CD4-positive, alpha-beta memory T cell (primary cell): ENCODE measurements around the gene ZSCAN20. TPM values are rescaled to one million over a fixed set of nuclear protein-coding genes. Genes with fewer than 3 reads are reported as not detected.

Experiments
- CTCF ChIA-PET: fragments of 350-600 bp; sonication (Branson Sonifier 250); formaldehyde crosslinking; loops from one replicate; lab custom pipeline; 2021; ENCODE audit warnings: inconsistent platforms; ENCODE audit not compliant: partially characterized antibody; lab: Charles Lee
- POLR2A ChIA-PET: fragments of 350-600 bp; sonication (Branson Sonifier 250); formaldehyde crosslinking; loops from one replicate; lab custom pipeline; 2021; ENCODE audit not compliant: partially characterized antibody; lab: Charles Lee
- DNase-seq, 5 donors: peaks; one replicate each; pipeline versions ENCODE4 v3.0.0 to v3.0.0-alpha.2; 2020 to 2022; ENCODE audit warnings: mixed read lengths in 1 of 5
- H3K27ac ChIP-seq: one replicate; pipeline ENCODE4 v1.7.0; 2013; ENCODE audit warnings: low read depth, low read length
- H3K27me3 ChIP-seq: 2 replicates; pipeline ENCODE4 v1.7.0; 2013; ENCODE audit warnings: mild to moderate bottlenecking, low read length, moderate library complexity; ENCODE audit not compliant: insufficient read depth
- H3K36me3 ChIP-seq: 2 replicates; pipeline ENCODE4 v1.7.0; 2013; ENCODE audit warnings: mild to moderate bottlenecking, low read length, moderate library complexity; ENCODE audit not compliant: insufficient read depth
- H3K4me1 ChIP-seq: 2 replicates; pipeline ENCODE4 v1.7.0; 2013; ENCODE audit warnings: mild to moderate bottlenecking, low read length, moderate library complexity; ENCODE audit not compliant: insufficient read depth
- H3K4me3 ChIP-seq, 2 donors: one replicate each; pipeline ENCODE4 v1.7.0; 2013; ENCODE audit warnings: low read length in 2 of 2, mild to moderate bottlenecking in 1 of 2
- H3K9me3 ChIP-seq, 2 donors: one replicate each; pipeline ENCODE4 v1.7.0; 2013; ENCODE audit warnings: low read length in 2 of 2, control low read depth in 1 of 2; ENCODE audit not compliant: control insufficient read depth in 1 of 2
- H3K27ac Mint-ChIP-seq, 7 donors: one replicate each; pipeline ENCODE4 v1.8.0; 2020 to 2021; ENCODE audit warnings: mixed read lengths in 7 of 7, mild to moderate bottlenecking in 6 of 7, inconsistent platforms in 3 of 7, moderate library complexity in 3 of 7
- H3K27me3 Mint-ChIP-seq, 2 donors: one replicate each; pipeline ENCODE4 v1.8.0; 2020 to 2021; ENCODE audit warnings: mixed read lengths in 2 of 2
- H3K36me3 Mint-ChIP-seq, 2 donors: one replicate each; pipeline ENCODE4 v1.8.0; 2020 to 2021; ENCODE audit warnings: mixed read lengths in 2 of 2, inconsistent platforms in 1 of 2, mild to moderate bottlenecking in 1 of 2
- H3K4me1 Mint-ChIP-seq, 4 donors: one replicate each; pipeline ENCODE4 v1.8.0; 2020 to 2021; ENCODE audit warnings: mixed read lengths in 4 of 4, mild to moderate bottlenecking in 1 of 4
- H3K4me3 Mint-ChIP-seq, 8 donors: one replicate each; pipeline ENCODE4 v1.8.0; 2020 to 2021; ENCODE audit warnings: mixed read lengths in 8 of 8, mild to moderate bottlenecking in 7 of 8, moderate library complexity in 6 of 8, inconsistent platforms in 3 of 8
- H3K9me3 Mint-ChIP-seq, 8 donors: one replicate each; pipeline ENCODE4 v1.8.0; 2020 to 2021; ENCODE audit warnings: mixed read lengths in 8 of 8, mild to moderate bottlenecking in 5 of 8, inconsistent platforms in 3 of 8, moderate library complexity in 1 of 8
- intact Hi-C: fragments of 100-400 bp; cut with micrococcal nuclease; formaldehyde crosslinking; loops from one replicate; pipeline ENCODE4 v1.15.1; 2023
- polyA plus RNA-seq, 2 donors: library from polyadenylated mRNA; unstranded; fragments of 300-500 nt; fragmentation: Illumina TruSeq; gene quantifications; one replicate each; pipeline ENCODE4 v1.2.3, GENCODE V29; 2021
- total RNA-seq, 2 experiments: library from RNA; stranded (reverse); gene quantifications; one replicate each; pipeline ENCODE4 v1.2.3, GENCODE V29; 2021

The ZSCAN20 gene
- total and polyA plus RNA-seq, 4 experiments from 2014 or later: 0.73 to 3.9 (median 3.8) TPM; not detected in 1

DNA sequence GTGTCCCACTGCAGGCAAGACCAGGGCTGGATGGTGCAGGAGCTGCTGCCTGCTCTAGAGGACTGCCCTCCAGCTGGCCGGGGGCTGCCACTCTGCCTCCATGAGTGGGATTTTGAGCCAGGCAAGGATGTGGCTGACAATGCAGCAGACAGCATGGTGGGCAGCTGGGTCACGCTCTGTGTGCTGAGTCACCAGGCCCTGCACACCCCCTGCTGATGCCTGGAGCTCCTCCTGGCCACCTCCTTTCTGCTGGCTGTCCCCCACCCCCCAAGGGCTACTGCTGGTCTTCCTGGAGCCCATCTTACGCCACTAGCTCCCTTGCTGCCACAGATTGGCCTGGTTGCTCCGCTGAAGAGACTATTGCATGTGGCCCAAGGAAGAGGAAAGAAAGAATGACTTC, 3.9 kb upstream of the ZSCAN20 start:
- intact Hi-C loops: no loop called here
- Mint-ChIP-seq H3K36me3 (no peaks in the 10 kb centered on the region), H3K4me1 (peaks cover 19 to 32% (median 26%) of the 10 kb centered on the region in 4 donors), H3K4me3 (no peak overlapping the region), H3K27me3 (no peaks in the 10 kb centered on the region), H3K9me3 (no peaks in the 10 kb centered on the region), H3K27ac (no peak overlapping the region)
- Histone ChIP-seq H3K9me3 (no peaks in the 10 kb centered on the region), H3K27ac (no peak overlapping the region), H3K27me3 (no peaks in the 10 kb centered on the region), H3K4me3 (no peak overlapping the region), H3K36me3 (no peaks in the 10 kb centered on the region), H3K4me1 (peaks cover 17% of the 10 kb centered on the region)
- CTCF ChIA-PET: interaction anchor here (0.6 to 2.4 kb wide), 3 partner anchors 27 to 173 kb away, joined by 3 to 7 read pairs (median 3); no protein-coding TSS in a partner anchor
- no peak for DNase-seq
- POLR2A ChIA-PET: no interaction called here

DNA sequence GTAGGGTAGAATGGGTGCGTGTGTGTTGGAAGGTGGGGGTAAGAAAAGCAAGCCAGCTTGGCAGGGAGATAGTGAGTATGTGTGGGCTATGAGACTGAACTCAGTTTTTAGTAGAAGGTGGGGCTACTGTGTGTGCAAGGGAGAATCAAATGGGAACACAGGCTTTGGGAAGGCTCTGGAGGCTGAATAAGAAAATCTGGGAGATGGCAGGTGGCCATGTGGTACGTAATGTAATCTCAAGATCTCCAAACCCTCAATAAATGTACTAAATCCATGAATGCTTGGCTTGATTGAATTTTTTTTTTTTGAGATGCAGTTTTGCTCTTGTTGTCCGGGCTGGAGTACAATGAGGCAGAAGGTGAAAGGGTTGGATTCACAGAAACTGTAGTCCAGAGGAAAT, 3.5 kb upstream of the ZSCAN20 start:
- no peak for DNase-seq
- Histone ChIP-seq H3K4me3 (no peak overlapping the region), H3K27ac (no peak overlapping the region), H3K36me3 (no peaks in the 10 kb centered on the region), H3K4me1 (peaks cover 17% of the 10 kb centered on the region), H3K9me3 (no peaks in the 10 kb centered on the region), H3K27me3 (no peaks in the 10 kb centered on the region)
- no peak overlapping the region for H3K4me3 Mint-ChIP-seq
- ChIA-PET POLR2A (no interaction called here), CTCF (interaction anchor here (0.6 to 2.4 kb wide), 3 partner anchors 27 to 173 kb away, joined by 3 to 7 read pairs (median 3); no protein-coding TSS in a partner anchor)
- no peaks in the 10 kb centered on the region for H3K27me3 Mint-ChIP-seq
- H3K4me1 Mint-ChIP-seq: peaks cover 19 to 34% (median 27%) of the 10 kb centered on the region in 4 donors
- no peak overlapping the region for H3K27ac Mint-ChIP-seq
- intact Hi-C loops: no loop called here
- H3K36me3 Mint-ChIP-seq: no peaks in the 10 kb centered on the region
- no peaks in the 10 kb centered on the region for H3K9me3 Mint-ChIP-seq

DNA sequence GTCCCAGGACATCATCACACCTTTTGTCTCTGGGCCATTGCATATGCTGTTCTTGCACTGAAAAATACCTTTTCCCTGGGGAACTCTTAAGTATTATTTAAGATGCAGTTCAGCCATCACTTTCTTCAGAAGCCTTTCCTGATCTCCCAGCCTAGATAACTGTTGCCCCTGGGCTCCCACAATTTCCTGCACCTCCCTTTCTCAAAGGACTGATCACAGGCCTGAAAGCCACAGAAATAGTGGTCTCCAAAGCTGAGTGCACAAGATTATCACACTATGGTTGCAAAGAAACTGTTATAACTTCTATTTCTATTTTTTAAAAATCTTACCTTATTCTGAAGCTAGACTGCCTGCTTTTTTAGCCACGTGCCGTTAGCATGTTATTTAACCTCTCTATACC, 2.8 kb upstream of the ZSCAN20 start:
- DNase-seq: no peak
- Mint-ChIP-seq H3K9me3 (no peaks in the 10 kb centered on the region), H3K4me1 (peaks cover 19 to 34% (median 27%) of the 10 kb centered on the region in 4 donors), H3K27me3 (no peaks in the 10 kb centered on the region), H3K4me3 (no peak overlapping the region), H3K27ac (no peak overlapping the region), H3K36me3 (no peaks in the 10 kb centered on the region)
- ChIA-PET POLR2A (no interaction called here), CTCF (interaction anchor here (1.5 to 3.5 kb wide), 2 partner anchors 28 to 173 kb away, joined by 3 to 46 read pairs; no protein-coding TSS in a partner anchor)
- Histone ChIP-seq H3K4me1 (peaks cover 17% of the 10 kb centered on the region), H3K27me3 (no peaks in the 10 kb centered on the region), H3K9me3 (no peaks in the 10 kb centered on the region), H3K36me3 (no peaks in the 10 kb centered on the region), H3K4me3 (no peak overlapping the region), H3K27ac (no peak overlapping the region)
- intact Hi-C loops: loop anchor here (1.0 to 5.0 kb wide), 2 partner anchors 174 to 342 kb away; no protein-coding TSS in a partner anchor

DNA sequence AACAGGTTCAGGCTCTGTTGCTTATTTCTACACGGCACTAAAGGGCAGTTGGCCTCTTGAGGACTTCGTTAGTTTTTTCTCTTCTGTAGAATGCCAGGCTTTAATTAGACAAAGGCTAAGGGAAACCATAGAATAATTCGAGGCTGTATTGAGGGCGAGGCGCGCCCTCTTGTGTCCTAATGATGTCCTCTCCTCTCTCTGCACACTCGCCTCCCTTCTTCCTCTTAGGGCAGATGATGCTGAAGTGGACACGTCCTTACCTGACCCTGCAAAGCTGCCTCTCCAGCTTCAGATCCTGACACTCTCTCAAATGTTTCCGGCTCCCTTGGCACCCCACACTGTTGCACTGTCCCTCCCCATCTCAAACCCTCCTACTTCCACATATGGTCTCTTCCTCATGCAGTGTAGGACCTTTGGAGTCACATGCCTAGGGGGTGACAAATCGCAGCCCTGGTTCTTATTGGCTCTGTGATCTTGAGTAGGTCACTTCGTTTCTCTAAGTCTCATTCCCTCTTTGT, 1.9 kb upstream of the ZSCAN20 start:
- Mint-ChIP-seq H3K27me3 (no peaks in the 10 kb centered on the region), H3K4me3 (peak overlapping the region in 5 of 8 donors; percentile 2 to 71 (median 29)), H3K36me3 (no peaks in the 10 kb centered on the region), H3K4me1 (peaks cover 19 to 34% (median 27%) of the 10 kb centered on the region in 4 donors), H3K9me3 (no peaks in the 10 kb centered on the region), H3K27ac (peak overlapping the region in 2 of 7 donors; percentile 3 to 53)
- peak; percentile 48 to 60 (median 49) for DNase-seq
- Histone ChIP-seq H3K4me3 (no peak overlapping the region), H3K9me3 (no peaks in the 10 kb centered on the region), H3K36me3 (no peaks in the 10 kb centered on the region), H3K4me1 (peaks cover 17% of the 10 kb centered on the region), H3K27ac (no peak overlapping the region), H3K27me3 (no peaks in the 10 kb centered on the region)
- CTCF ChIA-PET: interaction anchor here (0.9 to 3.5 kb wide), 10 partner anchors 11 to 344 kb away, joined by 3 to 46 read pairs (median 4); no protein-coding TSS in a partner anchor
- POLR2A ChIA-PET: no interaction called here
- intact Hi-C loops: loop anchor here (1.0 to 5.0 kb wide), 2 partner anchors 175 to 343 kb away; no protein-coding TSS in a partner anchor

DNA sequence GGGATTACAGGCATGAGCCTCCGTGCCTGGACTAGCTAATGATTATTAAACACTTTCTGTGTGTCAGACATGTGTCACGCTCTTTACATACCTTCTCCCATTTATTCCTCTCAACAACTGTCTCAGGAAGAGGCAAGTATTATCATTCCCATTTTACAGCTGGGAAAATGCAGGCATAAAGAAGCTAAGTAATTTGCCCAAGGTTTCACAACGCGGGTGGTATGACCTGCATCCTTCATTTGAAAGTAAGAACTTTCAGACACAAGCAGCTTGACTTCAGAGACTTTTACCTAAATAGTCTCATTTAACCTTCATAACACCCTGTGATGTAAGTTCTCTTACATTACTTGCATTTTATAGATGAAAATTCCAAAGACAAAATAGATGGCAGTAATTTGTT, 1.0 kb upstream of the ZSCAN20 start:
- H3K27ac Mint-ChIP-seq: no peak overlapping the region
- DNase-seq: no peak
- no peaks in the 10 kb centered on the region for H3K36me3 Mint-ChIP-seq
- intact Hi-C loops: loop anchor here (5.0 kb wide), 1 partner anchor 344 kb away; no protein-coding TSS in a partner anchor
- POLR2A ChIA-PET: interaction anchor here (1.1 kb wide), 1 partner anchor 344 kb away, joined by 3 read pairs; no protein-coding TSS in a partner anchor
- H3K27ac ChIP-seq: peak overlapping the region; percentile 53
- H3K9me3 Mint-ChIP-seq: no peaks in the 10 kb centered on the region
- peaks cover 17% of the 10 kb centered on the region for H3K4me1 ChIP-seq
- peak overlapping the region in 5 of 8 donors; percentile 9 to 99 (median 47) for H3K4me3 Mint-ChIP-seq
- no peaks in the 10 kb centered on the region for H3K36me3 ChIP-seq
- no peaks in the 10 kb centered on the region for H3K9me3 ChIP-seq
- H3K27me3 Mint-ChIP-seq: no peaks in the 10 kb centered on the region
- H3K27me3 ChIP-seq: no peaks in the 10 kb centered on the region
- peaks cover 19 to 34% (median 27%) of the 10 kb centered on the region in 4 donors for H3K4me1 Mint-ChIP-seq
- peak overlapping the region in 1 of 2 donors; percentile 66 for H3K4me3 ChIP-seq
- CTCF ChIA-PET: interaction anchor here (0.7 to 3.5 kb wide), 15 partner anchors 10 to 539 kb away, joined by 3 to 46 read pairs (median 4); no protein-coding TSS in a partner anchor

DNA sequence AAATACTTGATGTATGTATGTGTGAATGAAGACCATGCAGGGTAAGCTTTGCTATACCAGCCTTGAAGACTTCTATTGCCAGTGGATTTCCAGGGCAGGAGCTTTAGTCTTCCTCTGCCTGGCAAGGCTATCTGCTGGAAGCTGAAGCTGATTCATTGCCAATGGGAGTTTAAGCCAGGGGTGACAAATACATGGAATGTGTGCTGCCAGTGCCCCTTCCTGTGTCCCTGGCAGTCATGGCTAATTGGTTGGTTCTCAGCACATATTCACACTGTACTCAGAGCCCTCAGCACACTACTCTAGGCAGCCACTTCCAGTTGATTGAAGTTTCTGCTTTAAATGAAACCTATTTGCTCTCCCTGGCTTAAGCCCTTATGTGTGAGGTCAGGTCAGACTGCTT, 1.5 kb downstream of the ZSCAN20 start:
- Mint-ChIP-seq H3K27me3 (no peaks in the 10 kb centered on the region), H3K4me1 (peaks cover 20 to 34% (median 29%) of the 10 kb centered on the region in 4 donors), H3K9me3 (no peaks in the 10 kb centered on the region), H3K27ac (peak overlapping the region in 5 of 7 donors; percentile 1 to 78 (median 16)), H3K36me3 (no peaks in the 10 kb centered on the region), H3K4me3 (peak overlapping the region in 2 of 8 donors; percentile 9 to 89)
- no peak for DNase-seq
- Histone ChIP-seq H3K27me3 (no peaks in the 10 kb centered on the region), H3K27ac (no peak overlapping the region), H3K4me3 (no peak overlapping the region), H3K4me1 (peaks cover 17% of the 10 kb centered on the region), H3K9me3 (no peaks in the 10 kb centered on the region), H3K36me3 (no peaks in the 10 kb centered on the region)
- intact Hi-C loops: loop anchor here (5.0 kb wide), 1 partner anchor 347 kb away; no protein-coding TSS in a partner anchor
- POLR2A ChIA-PET: no interaction called here
- CTCF ChIA-PET: interaction anchor here (1.6 kb wide), 1 partner anchor 178 kb away, joined by 4 read pairs; no protein-coding TSS in a partner anchor

DNA sequence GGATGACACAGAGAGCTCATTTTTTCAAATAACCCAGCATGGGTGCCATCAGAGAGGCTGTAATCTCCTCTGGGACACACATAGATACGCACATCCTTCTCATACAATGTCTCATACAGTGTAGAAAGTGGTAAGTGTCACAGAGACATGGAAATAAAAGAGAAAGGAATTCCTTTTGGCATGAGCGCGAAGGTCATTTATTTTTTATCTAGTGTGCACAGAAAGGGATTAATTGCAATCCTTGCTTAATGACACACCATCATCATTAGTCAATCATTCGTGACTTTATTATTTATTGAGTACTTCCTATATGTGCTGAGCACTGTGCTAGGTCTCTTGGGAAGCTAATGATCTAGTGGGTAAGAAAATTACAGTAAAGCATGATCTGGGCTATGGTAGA, 5.0 kb downstream of the ZSCAN20 start:
- Mint-ChIP-seq H3K36me3 (peaks cover 3 to 7% of the 10 kb centered on the region in 2 donors), H3K4me3 (no peak overlapping the region), H3K27ac (peak overlapping the region in 1 of 7 donors; percentile 5), H3K9me3 (no peaks in the 10 kb centered on the region), H3K4me1 (peaks cover 5 to 14% (median 13%) of the 10 kb centered on the region in 4 donors), H3K27me3 (no peaks in the 10 kb centered on the region)
- CTCF ChIA-PET: no interaction called here
- Histone ChIP-seq H3K4me1 (peaks cover 3% of the 10 kb centered on the region), H3K4me3 (no peak overlapping the region), H3K27me3 (no peaks in the 10 kb centered on the region), H3K9me3 (no peaks in the 10 kb centered on the region), H3K36me3 (no peaks in the 10 kb centered on the region), H3K27ac (no peak overlapping the region)
- POLR2A ChIA-PET: no interaction called here
- DNase-seq: no peak
- intact Hi-C loops: no loop called here
